HepG2 (cell line): ENCODE data around the gene DYNC2H1. TPM values are rescaled to one million over a fixed set of nuclear protein-coding genes. Genes with fewer than 3 reads are reported as not detected.

Experiments
- ATAC-seq: fragments of 200-7000 bp; cut with Tn5 transposase; 3 replicates; pipeline ENCODE4 v1.9.1; 2020; ENCODE audit warnings: mild to moderate bottlenecking, moderate library complexity
- BruUV-seq: library from RNA; stranded (reverse); fragments of 400-500 nt; replicated peaks from 2 replicates; lab custom pipeline; 2021; lab: Mats Ljungman, UMichigan
- CTCF ChIA-PET: fragments of 300-600 bp; formaldehyde crosslinking; extraction: SDS; loops from one replicate; lab custom pipeline; 2021; ENCODE audit warnings: low total read pairs, inconsistent platforms, low intra/inter-chr PET ratio; lab: Yijun Ruan, JAX
- POLR2A ChIA-PET: fragments of 350-600 bp; sonication (Branson Sonifier 250); formaldehyde crosslinking; loops from one replicate; lab custom pipeline; 2020; ENCODE audit warnings: antibody characterized with exemption, inconsistent platforms; lab: Yijun Ruan, JAX
- DNase-seq: peaks from one replicate; pipeline ENCODE4 v3.0.0-alpha.2; 2015; ENCODE audit warnings: low spot score
- FAIRE-seq: peaks from 3 replicates; lab custom pipeline; 2011; peaks lifted over from hg19 to GRCh38; lab: Jason Lieb, UNC
- H2AFZ ChIP-seq: one replicate; pipeline ENCODE4 v1.6.1; 2011; ENCODE audit warnings: low read length, inconsistent platforms
- H3K27ac ChIP-seq: fragments of 300-600 bp; 3 replicates; pipeline ENCODE4 v1.8.0; 2011; ENCODE audit warnings: mixed run types, mild to moderate bottlenecking, mixed read lengths, low read length, inconsistent platforms; ENCODE audit not compliant: insufficient read depth; ENCODE audit errors: extremely low read length
- H3K27me3 ChIP-seq, 2 experiments: fragments of 200-600 bp in 1 of 2; 2 replicates in 1 of 2; 3 replicates in 1 of 2; pipeline versions ENCODE4 v1.6.0 to v1.8.0; 2011; ENCODE audit warnings: low read length in 2 of 2, mild to moderate bottlenecking in 2 of 2, moderate library complexity in 2 of 2, inconsistent platforms in 1 of 2; ENCODE audit not compliant: insufficient read depth in 2 of 2, control insufficient read depth in 1 of 2
- H3K36me3 ChIP-seq, 2 experiments: fragments of 200-600 bp in 1 of 2; replicated peaks in 1 of 2; 2 replicates in 1 of 2; 3 replicates in 1 of 2; pipeline versions ENCODE4 v1.5.1 to v1.8.0; 2011; ENCODE audit warnings: low read length in 2 of 2, inconsistent platforms in 1 of 2; ENCODE audit not compliant: insufficient read depth in 2 of 2, control insufficient read depth in 1 of 2
- H3K4me1 ChIP-seq: 2 replicates; pipeline ENCODE4 v1.5.1; 2012; ENCODE audit warnings: low read length, inconsistent platforms; ENCODE audit not compliant: insufficient read depth
- H3K4me2 ChIP-seq: 2 replicates; pipeline ENCODE4 v1.6.0; 2011; ENCODE audit warnings: low read depth, low read length, inconsistent platforms
- H3K4me3 ChIP-seq, 3 experiments: fragments of 200-600 bp in 1 of 3; sonication (generic), shearing (Covaris generic) in 1 of 3; replicated peaks in 1 of 3; 2 replicates each; pipeline ENCODE4 v1.5.1; 2011 to 2016; ENCODE audit warnings: low read length in 3 of 3, inconsistent platforms in 2 of 3, low read depth in 2 of 3, mild to moderate bottlenecking in 2 of 3, control low read depth in 1 of 3, mixed read lengths in 1 of 3; ENCODE audit not compliant: insufficient read depth in 1 of 3
- H3K79me2 ChIP-seq: one replicate; pipeline ENCODE4 v1.6.1; 2011; ENCODE audit warnings: low read length, inconsistent platforms; ENCODE audit not compliant: insufficient read depth
- H3K9ac ChIP-seq: 2 replicates; pipeline ENCODE4 v1.6.0; 2011; ENCODE audit warnings: mild to moderate bottlenecking, low read depth, low read length, inconsistent platforms; ENCODE audit not compliant: insufficient read depth
- H3K9me3 ChIP-seq: 2 replicates; pipeline ENCODE4 v1.5.1; 2012; ENCODE audit warnings: mild to moderate bottlenecking, low read length
- H4K20me1 ChIP-seq: 2 replicates; pipeline ENCODE4 v1.6.0; 2011; ENCODE audit warnings: inconsistent platforms, mild to moderate bottlenecking, low read length, moderate library complexity; ENCODE audit not compliant: insufficient read depth
- AKAP8 ChIP-seq: sonication (generic); formaldehyde crosslinking; IDR thresholded peaks from 2 replicates; pipeline ENCODE4 v1.5.1; 2020; ENCODE audit warnings: mild to moderate bottlenecking, missing genetic modification reagents
- HDAC2 ChIP-seq: sonication (generic); formaldehyde crosslinking; IDR thresholded peaks from 2 replicates; pipeline ENCODE4 v1.4.0; 2020; ENCODE audit warnings: missing genetic modification reagents
- HOXA7 ChIP-seq: sonication (generic); formaldehyde crosslinking; IDR thresholded peaks from 2 replicates; pipeline ENCODE4 v1.8.1; 2022; ENCODE audit warnings: mild to moderate bottlenecking, missing genetic modification reagents, moderate library complexity
- RNF219 ChIP-seq: sonication (generic); formaldehyde crosslinking; IDR thresholded peaks from 2 replicates; pipeline ENCODE4 v1.5.0; 2020; ENCODE audit warnings: mild to moderate bottlenecking, missing genetic modification reagents
- SCMH1 ChIP-seq: sonication (generic); formaldehyde crosslinking; IDR thresholded peaks from 2 replicates; pipeline ENCODE4 v1.9.0; 2021; ENCODE audit warnings: missing genetic modification reagents, mild to moderate bottlenecking, borderline replicate concordance
- TBL1XR1 ChIP-seq: fragments of 150-350 bp; IDR thresholded peaks from 2 replicates; pipeline ENCODE4 v1.6.1; 2014; ENCODE audit warnings: borderline replicate concordance, low read length; ENCODE audit not compliant: partially characterized antibody
- ZBTB7A ChIP-seq: sonication (generic); formaldehyde crosslinking; IDR thresholded peaks from 2 replicates; pipeline ENCODE4 v1.8.0; 2022; ENCODE audit warnings: mild to moderate bottlenecking, missing genetic modification reagents
- ZGPAT ChIP-seq: IDR thresholded peaks from 2 replicates; pipeline ENCODE4 v1.6.1; 2016; ENCODE audit warnings: mild to moderate bottlenecking
- ZNF143 ChIP-seq: sonication (generic); formaldehyde crosslinking; IDR thresholded peaks from 2 replicates; pipeline ENCODE4 v1.4.0; 2020; ENCODE audit warnings: missing genetic modification reagents
- ZNF263 ChIP-seq: sonication (generic); formaldehyde crosslinking; IDR thresholded peaks from 2 replicates; pipeline ENCODE4 v1.4.0; 2020; ENCODE audit warnings: missing genetic modification reagents
- ZNF296 ChIP-seq: sonication (generic); formaldehyde crosslinking; conservative IDR thresholded peaks from 2 replicates; pipeline ENCODE4 v1.5.0; 2020; ENCODE audit warnings: mild to moderate bottlenecking, missing genetic modification reagents
- ZNF614 ChIP-seq: IDR thresholded peaks from 2 replicates; pipeline ENCODE4 v1.6.1; 2018; ENCODE audit warnings: missing biosample characterization, missing genetic modification reagents, inconsistent platforms, borderline replicate concordance
- ZNF749 ChIP-seq: sonication (generic); formaldehyde crosslinking; IDR thresholded peaks from 2 replicates; pipeline ENCODE4 v1.8.0; 2022; ENCODE audit warnings: mild to moderate bottlenecking, missing genetic modification reagents, moderate library complexity, borderline replicate concordance
- WGBS: methylation state at CpG from one replicate; pipeline ENCODE4 v1.1.6; 2017; ENCODE audit warnings: low lambda C conversion rate; 5-methylcytosine and 5-hydroxymethylcytosine counted together
- in situ Hi-C: cut with HindIII; loops from 2 replicates; pipeline ENCODE4 v1.10.0; 2017; ENCODE audit warnings: low pct_unique_long_range_greater_than_20kb; ENCODE audit not compliant: extremely low pct_ligation_motif_present
- intact Hi-C: fragments of 100-400 bp; cut with micrococcal nuclease; formaldehyde crosslinking; loops from one replicate; pipeline ENCODE4 v1.10.0; 2022; ENCODE audit not compliant: unreplicated experiment
- polyA plus RNA-seq, 8 experiments: library from polyadenylated mRNA; depleted of rRNA in 3 of 8; stranded (reverse) in 7 of 8; unstranded in 1 of 8; fragments of >200 nt; fragmentation: Illumina TruSeq in 4 of 8; extraction: Trizol in 4 of 8; gene quantifications; 2 replicates each; pipeline versions ENCODE4 v1.2.1 to v1.2.3, GENCODE V29; 2011 to 2016; ENCODE audit warnings: low read depth in 4 of 8, missing spikeins in 1 of 8, mixed read lengths in 1 of 8; ENCODE audit not compliant: insufficient read depth in 1 of 8
- total RNA-seq, 5 experiments: library from RNA; depleted of rRNA; stranded (reverse); fragments of >200 nt; fragmentation: Illumina TruSeq; extraction: Trizol; gene quantifications; 2 replicates each; pipeline ENCODE4 v1.2.3, GENCODE V29; 2016; ENCODE audit warnings: low read depth in 1 of 5

The DYNC2H1 gene
- total and polyA plus RNA-seq, 2 of the 13 experiments (the other 11 are each of a cell fraction or from before 2014, with no cell fraction given) = 0.49 to 0.66 TPM

- CTCF ChIA-PET = no interaction called here
These were observed 367.6 kb downstream of the DYNC2H1 start for GRCh38 chr11:103476874-103477273.

More at GRCh38 chr11:103476874-103477273, 367.6 kb downstream of the DYNC2H1 start:
- WGBS = 50% methylated on average over 2 of the region's 2 CpGs
- no peak overlapping the region for H3K9ac ChIP-seq
- H2AFZ ChIP-seq = no peak overlapping the region
- no peak for FAIRE-seq
- no peak for ATAC-seq
- H3K27ac ChIP-seq = no peak overlapping the region
- H3K4me3 ChIP-seq = no peak overlapping the region
- H3K4me2 ChIP-seq = no peak overlapping the region
- no peak for TF ChIP-seq HOXA7 (CRISPR knock-in tag)
- no peak for TF ChIP-seq ZNF296 (CRISPR knock-in tag)
- no peak for TF ChIP-seq ZNF143 (CRISPR knock-in tag)
- TF ChIP-seq AKAP8 (CRISPR knock-in tag) = no peak
- no peak for TF ChIP-seq RNF219
- no peak for TF ChIP-seq ZNF614 (CRISPR knock-in tag)
- no peak for TF ChIP-seq ZGPAT (CRISPR knock-in tag)
- no peak for TF ChIP-seq ZNF263 (CRISPR knock-in tag)
- no peak for TF ChIP-seq SCMH1 (CRISPR knock-in tag)
- TF ChIP-seq ZBTB7A (CRISPR knock-in tag) = no peak
- TF ChIP-seq TBL1XR1 = no peak
- TF ChIP-seq HDAC2 (CRISPR knock-in tag) = no peak
- TF ChIP-seq ZNF749 (CRISPR knock-in tag) = no peak
- H3K9me3 ChIP-seq = no peaks in the 10 kb centered on the region
- BruUV-seq = no TSS peak
- intact Hi-C loops (no loop called here), in situ Hi-C loops (no loop called here)
- no peaks in the 10 kb centered on the region for H3K4me1 ChIP-seq
- H3K36me3 ChIP-seq = no peaks in the 10 kb centered on the region
- POLR2A ChIA-PET = no interaction called here
- H3K79me2 ChIP-seq = no peaks in the 10 kb centered on the region
- no peaks in the 10 kb centered on the region for H4K20me1 ChIP-seq
- DNase-seq = no peak
- no peaks in the 10 kb centered on the region for H3K27me3 ChIP-seq
